OCI-LY1 (cell line): ENCODE data around the gene WWOX.

ENCODE experiments used
- EZH2 ChIP-seq: fragments of 200-600 bp; sonication (generic), shearing (Covaris generic); IDR thresholded peaks from 2 replicates; pipeline ENCODE4 v1.8.0; 2017; ENCODE audit warnings: borderline replicate concordance, mixed run types, mild to moderate bottlenecking, antibody characterized with exemption, low read length, moderate library complexity, mixed read lengths
- TF ChIP-seq, protein P1 (sequence below): fragments of 200-600 bp; sonication (generic), shearing (Covaris generic); IDR thresholded peaks from 2 replicates; pipeline ENCODE4 v1.5.1; 2017; ENCODE audit warnings: mild to moderate bottlenecking, antibody characterized with exemption, low read length, moderate library complexity, mixed read lengths

DNA sequence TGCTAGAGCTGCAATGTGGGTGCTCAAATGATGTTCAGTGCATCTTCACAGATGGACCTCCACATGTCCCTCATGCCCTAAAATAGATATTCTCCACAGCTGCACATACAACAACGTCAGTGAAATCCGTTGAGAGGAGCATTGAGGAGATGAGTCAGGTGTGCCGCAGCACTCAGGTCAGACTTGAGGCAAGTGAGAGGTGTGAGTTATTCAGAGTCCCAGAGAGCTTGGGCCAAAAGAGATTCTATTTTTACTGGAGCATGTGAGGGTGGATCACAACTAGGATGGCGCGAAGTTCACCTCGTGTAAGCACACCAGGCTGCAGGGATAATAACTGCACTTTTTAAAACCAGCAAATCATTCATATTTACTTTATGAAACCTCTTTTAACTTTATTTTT lies 855.8 kb downstream of the WWOX start:
- TF ChIP-seq EZH2: no peak
- TF ChIP-seq, protein P1, sequence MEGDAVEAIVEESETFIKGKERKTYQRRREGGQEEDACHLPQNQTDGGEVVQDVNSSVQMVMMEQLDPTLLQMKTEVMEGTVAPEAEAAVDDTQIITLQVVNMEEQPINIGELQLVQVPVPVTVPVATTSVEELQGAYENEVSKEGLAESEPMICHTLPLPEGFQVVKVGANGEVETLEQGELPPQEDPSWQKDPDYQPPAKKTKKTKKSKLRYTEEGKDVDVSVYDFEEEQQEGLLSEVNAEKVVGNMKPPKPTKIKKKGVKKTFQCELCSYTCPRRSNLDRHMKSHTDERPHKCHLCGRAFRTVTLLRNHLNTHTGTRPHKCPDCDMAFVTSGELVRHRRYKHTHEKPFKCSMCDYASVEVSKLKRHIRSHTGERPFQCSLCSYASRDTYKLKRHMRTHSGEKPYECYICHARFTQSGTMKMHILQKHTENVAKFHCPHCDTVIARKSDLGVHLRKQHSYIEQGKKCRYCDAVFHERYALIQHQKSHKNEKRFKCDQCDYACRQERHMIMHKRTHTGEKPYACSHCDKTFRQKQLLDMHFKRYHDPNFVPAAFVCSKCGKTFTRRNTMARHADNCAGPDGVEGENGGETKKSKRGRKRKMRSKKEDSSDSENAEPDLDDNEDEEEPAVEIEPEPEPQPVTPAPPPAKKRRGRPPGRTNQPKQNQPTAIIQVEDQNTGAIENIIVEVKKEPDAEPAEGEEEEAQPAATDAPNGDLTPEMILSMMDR: no peak
